GM12878 (cell line): ENCODE measurements around the gene DNAH2. TPM values are rescaled to one million over a fixed set of nuclear protein-coding genes. Genes with fewer than 3 reads are reported as not detected.
A peak's percentile ranks its signal among the peaks of the same experiment; 100 is the strongest.

Experiments
- ATF7 ChIP-seq: fragments of 450-650 bp; IDR thresholded peaks from 2 replicates; pipeline ENCODE4 v1.6.1; 2016; ENCODE audit warnings: low read depth, mild to moderate bottlenecking
- BMI1 ChIP-seq: fragments of 450-650 bp; IDR thresholded peaks from 2 replicates; pipeline ENCODE4 v1.6.1; 2016; ENCODE audit warnings: mild to moderate bottlenecking, moderate library complexity, borderline replicate concordance
- GABPA ChIP-seq: IDR thresholded peaks from 2 replicates; pipeline ENCODE4 v1.6.1; 2014; ENCODE audit warnings: antibody characterized with exemption, low read depth, mild to moderate bottlenecking, inconsistent platforms
- JUNB ChIP-seq: IDR thresholded peaks from 2 replicates; pipeline ENCODE4 v1.6.1; 2016; ENCODE audit warnings: antibody characterized with exemption, mild to moderate bottlenecking
- KLF5 ChIP-seq: fragments of 450-650 bp; IDR thresholded peaks from 2 replicates; pipeline ENCODE4 v1.6.1; 2014; ENCODE audit warnings: mild to moderate bottlenecking; ENCODE audit not compliant: partially characterized antibody
- NBN ChIP-seq: fragments of 450-650 bp; IDR thresholded peaks from 2 replicates; pipeline ENCODE4 v1.6.1; 2016
- NFIC ChIP-seq: IDR thresholded peaks from 2 replicates; pipeline ENCODE4 v1.6.1; 2012; ENCODE audit warnings: low read depth, mild to moderate bottlenecking, inconsistent platforms, low read length, moderate library complexity
- PML ChIP-seq: IDR thresholded peaks from 2 replicates; pipeline ENCODE4 v1.6.1; 2012; ENCODE audit warnings: low read length, inconsistent platforms
- POU2F2 ChIP-seq: IDR thresholded peaks from 3 replicates; pipeline ENCODE4 v1.6.1; 2011; ENCODE audit warnings: low read depth, mild to moderate bottlenecking, low read length, borderline replicate concordance
- RAD21 ChIP-seq: IDR thresholded peaks from 2 replicates; pipeline ENCODE4 v1.6.1; 2011; ENCODE audit warnings: mild to moderate bottlenecking, low read depth, low read length, moderate library complexity; ENCODE audit not compliant: insufficient read depth
- RAD51 ChIP-seq: fragments of 450-650 bp; IDR thresholded peaks from 2 replicates; pipeline ENCODE4 v1.6.1; 2016; ENCODE audit warnings: moderate library complexity, mild to moderate bottlenecking, inconsistent platforms
- RBBP5 ChIP-seq: fragments of 200-600 bp; sonication (generic); conservative IDR thresholded peaks from 2 replicates; pipeline ENCODE4 v1.6.1; 2016
- SIN3A ChIP-seq: IDR thresholded peaks from 2 replicates; pipeline ENCODE4 v1.6.1; 2012; ENCODE audit warnings: low read depth, low read length, improper control_type of control experiment
- SMAD1 ChIP-seq: fragments of 450-650 bp; IDR thresholded peaks from 2 replicates; pipeline ENCODE4 v1.6.1; 2018; ENCODE audit warnings: mild to moderate bottlenecking, low read depth; ENCODE audit not compliant: partially characterized antibody
- SREBF1 ChIP-seq: IDR thresholded peaks from 2 replicates; pipeline ENCODE4 v1.6.1; 2012; ENCODE audit warnings: mild to moderate bottlenecking, low read length
- SREBF2 ChIP-seq: IDR thresholded peaks from 2 replicates; pipeline ENCODE4 v1.6.1; 2012; ENCODE audit warnings: mild to moderate bottlenecking, low read length
- SUPT20H ChIP-seq: IDR thresholded peaks from 2 replicates; pipeline ENCODE4 v1.6.1; 2011; ENCODE audit warnings: low read depth, mild to moderate bottlenecking, low read length, moderate library complexity, borderline replicate concordance; ENCODE audit not compliant: control insufficient read depth
- YY1 ChIP-seq: IDR thresholded peaks from 2 replicates; pipeline ENCODE4 v1.6.1; 2011; ENCODE audit warnings: low read depth, mild to moderate bottlenecking, low read length
- ZNF207 ChIP-seq: fragments of 450-650 bp; IDR thresholded peaks from 2 replicates; pipeline ENCODE4 v1.6.1; 2014; ENCODE audit warnings: antibody characterized with exemption, mild to moderate bottlenecking, borderline replicate concordance
- ZNF24 ChIP-seq: fragments of 450-650 bp; IDR thresholded peaks from 2 replicates; pipeline ENCODE4 v1.6.1; 2017; ENCODE audit warnings: antibody characterized with exemption, mild to moderate bottlenecking
- polyA plus RNA-seq, 11 experiments: library from polyadenylated mRNA; depleted of rRNA in 4 of 11; unstranded in 6 of 11; stranded (reverse) in 5 of 11; fragments of >200 nt; fragmentation: Nextera tagmentation in 4 of 11; fragmentation: Illumina TruSeq in 1 of 11; extraction: Ambion mirVana in 4 of 11; extraction: Trizol in 1 of 11; gene quantifications; 1 replicate in 1 of 11; 2 replicates in 10 of 11; pipeline versions ENCODE4 v1.2.1 to v1.2.3, GENCODE V29; 2011 to 2016; ENCODE audit warnings: inconsistent platforms in 2 of 11, missing spikeins in 2 of 11, low read depth in 1 of 11
- total RNA-seq, 4 experiments: library from RNA; depleted of rRNA in 3 of 4; stranded (reverse); fragments of >200 nt in 3 of 4; fragmentation: Illumina TruSeq in 1 of 4; extraction: Trizol in 1 of 4; gene quantifications; 2 replicates each; pipeline versions ENCODE4 v1.2.1 to v1.2.3, GENCODE V29; 2013 to 2021
- TF ChIP-seq, protein P1 (sequence below): fragments of 450-650 bp; IDR thresholded peaks from 2 replicates; pipeline ENCODE4 v1.6.1; 2016; ENCODE audit warnings: mild to moderate bottlenecking
- TF ChIP-seq, protein P2 (sequence below): fragments of 450-650 bp; IDR thresholded peaks from 2 replicates; pipeline ENCODE4 v1.6.1; 2017; ENCODE audit warnings: antibody characterized with exemption, mild to moderate bottlenecking, moderate library complexity
- TF ChIP-seq, protein P3 (sequence below): IDR thresholded peaks from 2 replicates; pipeline ENCODE4 v1.6.1; 2012; ENCODE audit warnings: low read length, inconsistent platforms
- TF ChIP-seq, protein P4 (sequence below): fragments of 450-650 bp; formaldehyde crosslinking; IDR thresholded peaks from 2 replicates; pipeline ENCODE4 v1.5.0; 2022; ENCODE audit warnings: mild to moderate bottlenecking, missing genetic modification characterization

DNAH2 gene
- total and polyA plus RNA-seq, 10 of the 15 experiments (the other 5 are each of a cell fraction or from before 2014, with no cell fraction given): not detected

DNA sequence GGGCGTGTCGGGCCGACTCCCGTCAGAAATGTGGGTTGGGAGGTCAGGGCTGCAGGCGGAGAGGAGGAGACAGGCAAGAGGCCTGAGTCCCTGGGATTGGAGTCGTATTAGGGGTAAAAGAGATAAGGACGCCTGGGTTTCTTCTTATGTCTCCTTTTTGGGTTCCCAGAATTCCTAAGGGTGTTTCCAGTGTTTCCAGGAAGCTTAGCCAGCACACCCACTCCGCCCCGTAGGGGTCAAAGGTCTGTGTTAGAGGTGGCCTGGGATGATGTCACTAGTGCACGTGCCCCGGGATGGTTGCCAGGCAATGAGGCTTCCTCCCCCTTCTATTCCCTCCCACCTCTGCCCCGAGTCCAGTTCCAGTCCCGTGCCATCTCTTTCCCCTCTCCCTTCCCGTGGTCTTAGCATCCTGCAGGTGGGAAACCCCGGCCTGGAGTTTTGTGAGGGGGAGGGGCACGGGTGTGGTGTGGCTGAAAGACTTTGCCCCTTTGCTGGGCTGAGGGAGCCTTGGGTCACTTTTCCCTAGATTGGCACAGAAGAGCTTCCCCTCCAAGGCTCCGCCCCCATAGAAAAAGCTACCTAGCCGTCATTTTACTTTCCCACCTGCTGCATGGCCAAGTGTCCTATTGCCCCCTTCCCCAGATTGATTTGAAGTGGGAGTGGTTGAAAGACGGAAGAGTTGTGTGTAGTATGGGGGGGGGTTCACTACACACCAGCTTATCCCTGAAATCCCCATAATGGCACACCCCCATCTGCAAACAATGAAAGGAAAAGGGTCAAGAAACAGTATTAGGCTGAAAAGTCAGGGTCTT, 119.3 kb downstream of the DNAH2 start (continued):
- TF ChIP-seq, protein P1, sequence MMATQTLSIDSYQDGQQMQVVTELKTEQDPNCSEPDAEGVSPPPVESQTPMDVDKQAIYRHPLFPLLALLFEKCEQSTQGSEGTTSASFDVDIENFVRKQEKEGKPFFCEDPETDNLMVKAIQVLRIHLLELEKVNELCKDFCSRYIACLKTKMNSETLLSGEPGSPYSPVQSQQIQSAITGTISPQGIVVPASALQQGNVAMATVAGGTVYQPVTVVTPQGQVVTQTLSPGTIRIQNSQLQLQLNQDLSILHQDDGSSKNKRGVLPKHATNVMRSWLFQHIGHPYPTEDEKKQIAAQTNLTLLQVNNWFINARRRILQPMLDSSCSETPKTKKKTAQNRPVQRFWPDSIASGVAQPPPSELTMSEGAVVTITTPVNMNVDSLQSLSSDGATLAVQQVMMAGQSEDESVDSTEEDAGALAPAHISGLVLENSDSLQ: no peak; the same call in 1 of the 2 replicates
- TF ChIP-seq SREBF1 (no peak), BMI1 (no peak; the same call in 1 of the 2 replicates), NBN (peak; percentile 71), SIN3A (peak; percentile 73; the same call in 1 of the 2 replicates), SUPT20H (no peak), GABPA (no peak), JUNB (no peak), ZNF24 (no peak), SMAD1 (no peak), PML (no peak), RAD21 (no peak), SREBF2 (no peak), KLF5 (peak; percentile 75), YY1 (peak; percentile 84; the same call in 1 of the 2 replicates), RBBP5 (no peak), POU2F2 (peak; percentile 71; the same call in 1 of the 3 replicates), RAD51 (peak; percentile 85), ATF7 (peak; percentile 97), NFIC (no peak), ZNF207 (peak; percentile 61)
- TF ChIP-seq, protein P2, sequence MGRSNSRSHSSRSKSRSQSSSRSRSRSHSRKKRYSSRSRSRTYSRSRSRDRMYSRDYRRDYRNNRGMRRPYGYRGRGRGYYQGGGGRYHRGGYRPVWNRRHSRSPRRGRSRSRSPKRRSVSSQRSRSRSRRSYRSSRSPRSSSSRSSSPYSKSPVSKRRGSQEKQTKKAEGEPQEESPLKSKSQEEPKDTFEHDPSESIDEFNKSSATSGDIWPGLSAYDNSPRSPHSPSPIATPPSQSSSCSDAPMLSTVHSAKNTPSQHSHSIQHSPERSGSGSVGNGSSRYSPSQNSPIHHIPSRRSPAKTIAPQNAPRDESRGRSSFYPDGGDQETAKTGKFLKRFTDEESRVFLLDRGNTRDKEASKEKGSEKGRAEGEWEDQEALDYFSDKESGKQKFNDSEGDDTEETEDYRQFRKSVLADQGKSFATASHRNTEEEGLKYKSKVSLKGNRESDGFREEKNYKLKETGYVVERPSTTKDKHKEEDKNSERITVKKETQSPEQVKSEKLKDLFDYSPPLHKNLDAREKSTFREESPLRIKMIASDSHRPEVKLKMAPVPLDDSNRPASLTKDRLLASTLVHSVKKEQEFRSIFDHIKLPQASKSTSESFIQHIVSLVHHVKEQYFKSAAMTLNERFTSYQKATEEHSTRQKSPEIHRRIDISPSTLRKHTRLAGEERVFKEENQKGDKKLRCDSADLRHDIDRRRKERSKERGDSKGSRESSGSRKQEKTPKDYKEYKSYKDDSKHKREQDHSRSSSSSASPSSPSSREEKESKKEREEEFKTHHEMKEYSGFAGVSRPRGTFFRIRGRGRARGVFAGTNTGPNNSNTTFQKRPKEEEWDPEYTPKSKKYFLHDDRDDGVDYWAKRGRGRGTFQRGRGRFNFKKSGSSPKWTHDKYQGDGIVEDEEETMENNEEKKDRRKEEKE: no peak
- TF ChIP-seq, protein P3, sequence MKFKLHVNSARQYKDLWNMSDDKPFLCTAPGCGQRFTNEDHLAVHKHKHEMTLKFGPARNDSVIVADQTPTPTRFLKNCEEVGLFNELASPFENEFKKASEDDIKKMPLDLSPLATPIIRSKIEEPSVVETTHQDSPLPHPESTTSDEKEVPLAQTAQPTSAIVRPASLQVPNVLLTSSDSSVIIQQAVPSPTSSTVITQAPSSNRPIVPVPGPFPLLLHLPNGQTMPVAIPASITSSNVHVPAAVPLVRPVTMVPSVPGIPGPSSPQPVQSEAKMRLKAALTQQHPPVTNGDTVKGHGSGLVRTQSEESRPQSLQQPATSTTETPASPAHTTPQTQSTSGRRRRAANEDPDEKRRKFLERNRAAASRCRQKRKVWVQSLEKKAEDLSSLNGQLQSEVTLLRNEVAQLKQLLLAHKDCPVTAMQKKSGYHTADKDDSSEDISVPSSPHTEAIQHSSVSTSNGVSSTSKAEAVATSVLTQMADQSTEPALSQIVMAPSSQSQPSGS: no peak
- TF ChIP-seq, protein P4, sequence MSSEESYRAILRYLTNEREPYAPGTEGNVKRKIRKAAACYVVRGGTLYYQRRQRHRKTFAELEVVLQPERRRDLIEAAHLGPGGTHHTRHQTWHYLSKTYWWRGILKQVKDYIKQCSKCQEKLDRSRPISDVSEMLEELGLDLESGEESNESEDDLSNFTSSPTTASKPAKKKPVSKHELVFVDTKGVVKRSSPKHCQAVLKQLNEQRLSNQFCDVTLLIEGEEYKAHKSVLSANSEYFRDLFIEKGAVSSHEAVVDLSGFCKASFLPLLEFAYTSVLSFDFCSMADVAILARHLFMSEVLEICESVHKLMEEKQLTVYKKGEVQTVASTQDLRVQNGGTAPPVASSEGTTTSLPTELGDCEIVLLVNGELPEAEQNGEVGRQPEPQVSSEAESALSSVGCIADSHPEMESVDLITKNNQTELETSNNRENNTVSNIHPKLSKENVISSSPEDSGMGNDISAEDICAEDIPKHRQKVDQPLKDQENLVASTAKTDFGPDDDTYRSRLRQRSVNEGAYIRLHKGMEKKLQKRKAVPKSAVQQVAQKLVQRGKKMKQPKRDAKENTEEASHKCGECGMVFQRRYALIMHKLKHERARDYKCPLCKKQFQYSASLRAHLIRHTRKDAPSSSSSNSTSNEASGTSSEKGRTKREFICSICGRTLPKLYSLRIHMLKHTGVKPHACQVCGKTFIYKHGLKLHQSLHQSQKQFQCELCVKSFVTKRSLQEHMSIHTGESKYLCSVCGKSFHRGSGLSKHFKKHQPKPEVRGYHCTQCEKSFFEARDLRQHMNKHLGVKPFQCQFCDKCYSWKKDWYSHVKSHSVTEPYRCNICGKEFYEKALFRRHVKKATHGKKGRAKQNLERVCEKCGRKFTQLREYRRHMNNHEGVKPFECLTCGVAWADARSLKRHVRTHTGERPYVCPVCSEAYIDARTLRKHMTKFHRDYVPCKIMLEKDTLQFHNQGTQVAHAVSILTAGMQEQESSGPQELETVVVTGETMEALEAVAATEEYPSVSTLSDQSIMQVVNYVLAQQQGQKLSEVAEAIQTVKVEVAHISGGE (CRISPR knock-in tag): no peak
